ENCODE measurements around the gene EML4. TPM values are rescaled to one million over a fixed set of nuclear protein-coding genes. Genes with fewer than 3 reads are reported as not detected.
A peak's percentile ranks its signal among the peaks of the same experiment; 100 is the strongest.

Gene EML4
- total RNA-seq, 1 donor from 2014 or later: 32.9 TPM

DNA sequence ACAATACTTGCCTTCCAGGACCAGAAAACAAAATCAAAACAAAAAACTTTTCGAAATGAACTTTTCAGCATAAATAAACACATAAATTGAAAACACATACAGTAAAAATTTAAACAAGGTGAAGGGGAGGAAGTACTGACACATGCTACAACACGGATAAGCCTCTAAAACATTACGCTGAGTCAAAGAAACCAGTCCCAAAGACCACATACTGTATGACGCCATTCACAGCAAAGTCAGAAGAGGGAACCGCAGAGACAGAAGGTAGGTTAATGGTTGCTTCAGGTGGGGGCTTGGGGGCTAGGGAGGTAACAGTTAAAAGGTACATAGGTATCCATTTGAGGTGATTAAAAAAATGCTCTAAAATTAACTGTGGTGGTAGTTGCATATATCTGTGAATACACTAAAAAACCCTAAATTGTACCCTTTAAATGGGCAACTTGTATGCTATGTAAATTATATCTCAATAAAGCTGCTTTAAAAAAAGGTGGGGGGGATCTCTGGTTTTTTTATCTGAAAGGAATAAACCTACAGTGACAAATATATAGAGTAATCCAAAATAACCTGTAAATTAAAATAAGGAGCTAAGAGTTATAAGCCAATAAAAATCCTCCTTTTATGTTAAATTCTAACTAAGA is 184.8 kb downstream of the EML4 start:
- H3K9me3 ChIP-seq (ENCODE audit: control insufficient read depth in 3 of 3, low read length in 3 of 3): no peaks in the 10 kb centered on the region
- H3K36me3 ChIP-seq (ENCODE audit: control insufficient read depth in 3 of 3, insufficient read depth in 3 of 3, low read length in 3 of 3): peaks cover 0 to 16% (median 6%) of the 10 kb centered on the region in 3 donors
- no peak overlapping the region for H3K9ac ChIP-seq (ENCODE audit: low read depth in 1 of 3, low read length in 3 of 3)
- no peak overlapping the region for H3K4me3 ChIP-seq (ENCODE audit: low read length in 3 of 3)
- peaks cover 3 to 13% (median 10%) of the 10 kb centered on the region in 3 donors for H3K4me1 ChIP-seq (ENCODE audit: control insufficient read depth in 3 of 3, insufficient read depth in 3 of 3, low read length in 3 of 3)
- no peaks in the 10 kb centered on the region for H3K27me3 ChIP-seq (ENCODE audit: control insufficient read depth in 3 of 3, insufficient read depth in 3 of 3, low read length in 3 of 3)
- H3K27ac ChIP-seq (ENCODE audit: low read depth, low read length): no peak overlapping the region

DNA sequence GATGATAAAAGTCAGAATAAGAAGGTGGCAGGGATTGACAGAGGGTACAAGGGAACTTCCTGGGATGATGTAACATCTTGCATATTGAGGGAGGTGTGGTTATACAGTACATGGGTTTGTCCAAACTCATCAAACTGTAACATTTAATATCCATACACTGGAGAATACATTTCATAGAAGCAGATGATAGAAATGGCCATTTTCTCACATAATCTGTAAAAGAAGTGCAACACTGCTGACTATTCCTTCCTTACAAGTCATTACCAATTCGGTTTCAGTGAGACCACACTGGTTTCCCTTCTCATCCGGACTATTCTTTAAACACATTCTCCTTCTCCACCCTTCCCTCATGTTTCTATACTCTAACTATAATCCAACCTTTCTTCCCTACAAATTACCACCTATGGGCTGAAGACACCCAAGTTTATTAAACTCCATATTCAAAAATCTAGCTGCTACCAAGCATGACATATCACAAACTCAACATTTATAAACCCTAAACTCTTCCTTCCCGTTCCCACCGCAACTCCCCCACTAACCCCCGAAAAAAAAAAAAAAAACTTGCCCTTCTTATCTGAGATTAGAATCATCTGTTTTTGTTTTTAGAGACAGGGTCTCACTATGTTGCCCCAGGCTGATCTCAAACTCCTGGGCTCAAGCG is 190.3 kb downstream of the EML4 start:
- Histone ChIP-seq H3K9ac (ENCODE audit: low read depth in 1 of 3, low read length in 3 of 3) (peak overlapping the region; percentile 97 to 99 (median 99)), H3K4me3 (ENCODE audit: low read length in 3 of 3) (peak overlapping the region; percentile 93 to 99 (median 99)), H3K4me1 (ENCODE audit: control insufficient read depth in 3 of 3, insufficient read depth in 3 of 3, low read length in 3 of 3) (peaks cover 18 to 29% (median 25%) of the 10 kb centered on the region in 3 donors), H3K9me3 (ENCODE audit: control insufficient read depth in 3 of 3, low read length in 3 of 3) (no peaks in the 10 kb centered on the region), H3K27ac (ENCODE audit: low read depth, low read length) (peak overlapping the region; percentile 95), H3K36me3 (ENCODE audit: control insufficient read depth in 3 of 3, insufficient read depth in 3 of 3, low read length in 3 of 3) (peaks cover 0 to 2% (median 0%) of the 10 kb centered on the region in 3 donors), H3K27me3 (ENCODE audit: control insufficient read depth in 3 of 3, insufficient read depth in 3 of 3, low read length in 3 of 3) (no peaks in the 10 kb centered on the region)

DNA sequence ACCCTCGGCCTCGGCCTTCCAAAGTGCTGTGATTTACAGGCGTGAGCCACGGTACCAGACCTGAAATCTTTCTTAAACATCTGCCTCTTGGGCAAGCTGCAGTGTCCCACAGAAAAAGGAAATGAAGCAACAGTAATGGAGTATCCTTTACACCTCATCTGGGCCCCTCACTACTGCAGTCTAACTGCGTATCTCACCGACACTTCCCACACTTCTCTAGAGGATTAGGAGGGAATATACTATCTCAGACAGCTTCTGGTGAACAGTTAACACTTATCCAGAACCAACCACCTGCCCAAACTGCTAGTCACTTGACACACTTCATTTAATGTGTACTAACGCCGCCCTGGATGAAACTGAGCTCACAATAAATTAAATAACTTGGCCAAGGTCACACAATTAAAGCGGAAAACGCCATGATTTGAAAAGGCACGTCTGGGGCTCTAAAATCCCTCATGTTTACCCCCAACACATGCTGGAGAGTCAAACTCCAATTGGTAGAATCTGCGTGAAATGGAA is 190.9 kb downstream of the EML4 start:
- Histone ChIP-seq H3K4me1 (ENCODE audit: control insufficient read depth in 3 of 3, insufficient read depth in 3 of 3, low read length in 3 of 3) (peaks cover 18 to 29% (median 25%) of the 10 kb centered on the region in 3 donors), H3K9ac (ENCODE audit: low read depth in 1 of 3, low read length in 3 of 3) (peak overlapping the region; percentile 97 to 99 (median 99)), H3K9me3 (ENCODE audit: control insufficient read depth in 3 of 3, low read length in 3 of 3) (no peaks in the 10 kb centered on the region), H3K27me3 (ENCODE audit: control insufficient read depth in 3 of 3, insufficient read depth in 3 of 3, low read length in 3 of 3) (no peaks in the 10 kb centered on the region), H3K4me3 (ENCODE audit: low read length in 3 of 3) (peak overlapping the region; percentile 93 to 99 (median 99)), H3K36me3 (ENCODE audit: control insufficient read depth in 3 of 3, insufficient read depth in 3 of 3, low read length in 3 of 3) (peaks cover 0 to 2% (median 0%) of the 10 kb centered on the region in 3 donors), H3K27ac (ENCODE audit: low read depth, low read length) (peak overlapping the region; percentile 95)

DNA sequence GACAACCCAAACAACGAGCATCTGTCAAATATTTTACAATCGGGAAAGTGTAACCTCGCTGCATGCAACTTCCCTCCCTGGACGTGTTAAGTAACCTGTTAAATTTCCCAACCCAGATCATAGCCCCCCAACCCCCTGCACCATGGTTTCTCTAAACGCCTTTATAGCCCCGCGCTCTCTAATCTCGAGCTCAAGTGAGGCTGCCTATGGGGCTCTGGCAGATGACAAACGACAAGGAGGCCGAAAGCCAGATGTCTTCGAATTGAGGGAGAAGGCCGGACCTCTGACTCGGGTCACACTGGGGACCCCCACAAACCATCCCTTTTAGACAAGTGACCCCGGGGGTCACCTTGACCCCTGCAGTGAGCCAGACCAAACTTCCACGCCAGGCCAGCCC is 191.3 kb downstream of the EML4 start:
- no peaks in the 10 kb centered on the region for H3K9me3 ChIP-seq (ENCODE audit: control insufficient read depth in 3 of 3, low read length in 3 of 3)
- peaks cover 18 to 29% (median 25%) of the 10 kb centered on the region in 3 donors for H3K4me1 ChIP-seq (ENCODE audit: control insufficient read depth in 3 of 3, insufficient read depth in 3 of 3, low read length in 3 of 3)
- H3K27me3 ChIP-seq (ENCODE audit: control insufficient read depth in 3 of 3, insufficient read depth in 3 of 3, low read length in 3 of 3): no peaks in the 10 kb centered on the region
- H3K9ac ChIP-seq (ENCODE audit: low read depth in 1 of 3, low read length in 3 of 3): peak overlapping the region; percentile 97 to 99 (median 99)
- H3K36me3 ChIP-seq (ENCODE audit: control insufficient read depth in 3 of 3, insufficient read depth in 3 of 3, low read length in 3 of 3): peaks cover 0 to 2% (median 0%) of the 10 kb centered on the region in 3 donors
- H3K27ac ChIP-seq (ENCODE audit: low read depth, low read length): peak overlapping the region; percentile 95
- H3K4me3 ChIP-seq (ENCODE audit: low read length in 3 of 3): peak overlapping the region; percentile 93 to 99 (median 99)

DNA sequence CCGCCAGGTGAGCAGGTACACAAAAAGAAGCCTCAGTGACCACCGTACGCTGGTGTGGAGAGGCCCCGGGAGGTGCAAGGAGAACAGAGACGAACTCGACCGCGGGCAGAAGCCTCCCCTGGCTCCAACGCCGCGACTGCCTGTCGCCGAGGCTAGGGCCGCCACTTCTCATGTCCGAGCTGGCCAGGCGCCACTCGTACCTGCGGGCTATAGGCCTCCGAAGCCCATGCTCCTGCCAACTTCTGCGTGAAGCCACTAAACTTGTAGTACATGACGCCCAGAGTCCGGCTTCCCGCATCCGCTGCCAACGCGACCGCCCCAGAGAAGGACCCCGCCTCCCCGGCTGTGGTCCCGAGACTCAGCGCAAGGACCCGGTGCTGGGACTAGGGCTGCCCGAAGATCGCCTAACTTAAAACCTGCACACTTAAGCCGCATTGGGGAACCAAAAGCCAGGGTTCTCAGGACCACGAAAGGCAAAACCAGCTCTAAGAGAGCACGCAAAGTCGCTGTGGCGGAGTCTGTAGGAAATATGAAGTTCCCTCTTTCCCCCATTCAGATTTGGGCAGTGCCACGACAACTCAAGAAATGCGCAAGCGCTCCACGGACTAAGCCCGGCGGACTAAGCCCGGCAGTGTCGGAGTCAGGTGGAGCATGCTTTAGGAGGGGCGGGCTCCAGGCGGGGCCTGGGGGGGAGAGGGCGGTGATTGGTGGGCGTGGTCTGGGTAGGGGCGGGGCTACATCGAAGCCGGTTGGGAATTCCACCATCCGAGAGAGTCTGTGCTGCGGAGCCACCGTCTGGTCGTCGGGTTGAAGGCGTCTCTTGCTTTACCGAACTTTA is 192.0 kb downstream of the EML4 start, which contains the start of gene COX7A2L:
Gene COX7A2L, minus strand, starts transcription at position 328 of the 838 bp plus-strand sequence. Its CDS starts 56 bp downstream, at position 272.
- Histone ChIP-seq H3K36me3 (ENCODE audit: control insufficient read depth in 3 of 3, insufficient read depth in 3 of 3, low read length in 3 of 3) (peaks cover 0 to under 1% (median 0%) of the 10 kb centered on the region in 3 donors), H3K27ac (ENCODE audit: low read depth, low read length) (peak within 1 kb of the TSS; percentile 95), H3K9me3 (ENCODE audit: control insufficient read depth in 3 of 3, low read length in 3 of 3) (no peaks in the 10 kb centered on the region), H3K4me1 (ENCODE audit: control insufficient read depth in 3 of 3, insufficient read depth in 3 of 3, low read length in 3 of 3) (peaks cover 18 to 29% (median 25%) of the 10 kb centered on the region in 3 donors), H3K4me3 (ENCODE audit: low read length in 3 of 3) (peak within 1 kb of the TSS; percentile 93 to 99 (median 99)), H3K27me3 (ENCODE audit: control insufficient read depth in 3 of 3, insufficient read depth in 3 of 3, low read length in 3 of 3) (no peaks in the 10 kb centered on the region), H3K9ac (ENCODE audit: low read depth in 1 of 3, low read length in 3 of 3) (peak within 1 kb of the TSS; percentile 97 to 99 (median 99))

DNA sequence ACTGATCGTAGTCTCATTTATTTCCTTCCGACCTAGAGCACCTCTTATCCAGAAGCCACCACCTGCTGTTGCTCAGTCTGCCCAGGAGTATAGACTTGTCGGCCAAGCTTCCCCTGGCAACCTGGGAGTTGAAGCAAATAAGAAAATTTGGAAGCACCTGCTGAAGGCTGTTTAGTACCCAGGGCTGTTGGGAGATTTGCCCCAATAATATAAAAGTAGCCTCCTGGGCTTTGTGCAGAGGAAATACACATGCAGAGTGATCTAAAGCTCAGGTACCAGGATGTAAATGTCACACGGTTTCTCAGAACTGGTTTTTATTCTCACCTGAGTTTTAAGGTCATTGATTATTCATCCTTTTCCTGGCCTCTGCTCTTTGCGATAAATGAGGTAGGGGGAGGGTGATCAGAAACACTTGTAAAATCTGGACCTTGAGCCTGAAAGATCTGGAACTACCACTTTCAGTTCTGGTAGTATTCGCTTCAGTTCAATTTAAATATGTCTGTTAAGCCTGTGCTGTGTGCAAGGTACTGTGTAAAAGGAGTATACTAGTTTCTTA is 192.7 kb downstream of the EML4 start:
- peak overlapping the region in 2 of 3 donors; percentile 64 to 84 for H3K9ac ChIP-seq (ENCODE audit: low read depth in 1 of 3, low read length in 3 of 3)
- H3K36me3 ChIP-seq (ENCODE audit: control insufficient read depth in 3 of 3, insufficient read depth in 3 of 3, low read length in 3 of 3): no peaks in the 10 kb centered on the region
- no peaks in the 10 kb centered on the region for H3K27me3 ChIP-seq (ENCODE audit: control insufficient read depth in 3 of 3, insufficient read depth in 3 of 3, low read length in 3 of 3)
- peak overlapping the region; percentile 63 to 74 (median 73) for H3K4me3 ChIP-seq (ENCODE audit: low read length in 3 of 3)
- H3K9me3 ChIP-seq (ENCODE audit: control insufficient read depth in 3 of 3, low read length in 3 of 3): no peaks in the 10 kb centered on the region
- H3K4me1 ChIP-seq (ENCODE audit: control insufficient read depth in 3 of 3, insufficient read depth in 3 of 3, low read length in 3 of 3): peaks cover 18 to 29% (median 25%) of the 10 kb centered on the region in 3 donors
- H3K27ac ChIP-seq (ENCODE audit: low read depth, low read length): no peak overlapping the region

DNA sequence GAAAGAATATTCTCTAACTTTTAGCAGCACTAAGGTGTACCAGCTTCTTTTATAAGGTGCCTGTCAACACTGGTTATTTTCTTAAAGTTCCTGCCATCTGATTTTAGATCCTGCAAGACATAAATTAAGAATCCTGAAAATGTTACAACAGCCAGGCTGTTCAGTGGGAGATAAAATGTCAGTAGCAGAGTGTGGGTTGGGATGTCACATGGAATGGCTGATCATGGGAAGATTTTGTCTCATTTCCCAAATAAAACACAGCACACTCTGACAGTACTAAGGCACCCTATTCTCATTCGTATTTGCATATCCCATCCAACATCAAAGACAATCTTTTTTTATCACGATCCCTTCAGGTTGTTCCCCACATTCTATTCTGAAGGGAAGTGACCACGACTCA is 194.3 kb downstream of the EML4 start:
- Histone ChIP-seq H3K36me3 (ENCODE audit: control insufficient read depth in 3 of 3, insufficient read depth in 3 of 3, low read length in 3 of 3) (no peaks in the 10 kb centered on the region), H3K4me3 (ENCODE audit: low read length in 3 of 3) (no peak overlapping the region), H3K27me3 (ENCODE audit: control insufficient read depth in 3 of 3, insufficient read depth in 3 of 3, low read length in 3 of 3) (no peaks in the 10 kb centered on the region), H3K4me1 (ENCODE audit: control insufficient read depth in 3 of 3, insufficient read depth in 3 of 3, low read length in 3 of 3) (peaks cover 18 to 20% (median 18%) of the 10 kb centered on the region in 3 donors), H3K9me3 (ENCODE audit: control insufficient read depth in 3 of 3, low read length in 3 of 3) (no peaks in the 10 kb centered on the region), H3K27ac (ENCODE audit: low read depth, low read length) (no peak overlapping the region), H3K9ac (ENCODE audit: low read depth in 1 of 3, low read length in 3 of 3) (no peak overlapping the region)

DNA sequence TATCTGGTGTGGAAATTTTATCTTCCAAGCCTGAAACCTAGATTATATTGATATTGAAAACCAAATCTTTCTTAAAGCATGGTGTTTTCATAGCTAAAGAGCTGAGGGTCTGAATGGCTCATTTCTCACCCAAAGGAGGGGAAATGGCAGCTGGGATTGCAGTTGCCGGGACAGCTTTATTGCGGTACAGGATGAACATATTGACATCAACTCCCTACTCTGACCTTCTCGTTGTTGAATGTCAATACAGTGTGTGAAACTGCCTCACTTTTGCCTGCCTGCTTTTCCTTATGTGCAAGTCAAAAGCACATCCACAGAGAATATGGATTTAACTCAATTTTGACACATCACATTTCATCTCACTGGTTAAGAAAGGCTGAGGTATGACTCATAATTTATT is 195.5 kb downstream of the EML4 start:
- Histone ChIP-seq H3K27ac (ENCODE audit: low read depth, low read length) (no peak overlapping the region), H3K9me3 (ENCODE audit: control insufficient read depth in 3 of 3, low read length in 3 of 3) (no peaks in the 10 kb centered on the region), H3K9ac (ENCODE audit: low read depth in 1 of 3, low read length in 3 of 3) (no peak overlapping the region), H3K4me1 (ENCODE audit: control insufficient read depth in 3 of 3, insufficient read depth in 3 of 3, low read length in 3 of 3) (peaks cover 8 to 11% (median 9%) of the 10 kb centered on the region in 3 donors), H3K27me3 (ENCODE audit: control insufficient read depth in 3 of 3, insufficient read depth in 3 of 3, low read length in 3 of 3) (peaks cover 0 to 4% (median 0%) of the 10 kb centered on the region in 3 donors), H3K36me3 (ENCODE audit: control insufficient read depth in 3 of 3, insufficient read depth in 3 of 3, low read length in 3 of 3) (no peaks in the 10 kb centered on the region), H3K4me3 (ENCODE audit: low read length in 3 of 3) (no peak overlapping the region)

DNA sequence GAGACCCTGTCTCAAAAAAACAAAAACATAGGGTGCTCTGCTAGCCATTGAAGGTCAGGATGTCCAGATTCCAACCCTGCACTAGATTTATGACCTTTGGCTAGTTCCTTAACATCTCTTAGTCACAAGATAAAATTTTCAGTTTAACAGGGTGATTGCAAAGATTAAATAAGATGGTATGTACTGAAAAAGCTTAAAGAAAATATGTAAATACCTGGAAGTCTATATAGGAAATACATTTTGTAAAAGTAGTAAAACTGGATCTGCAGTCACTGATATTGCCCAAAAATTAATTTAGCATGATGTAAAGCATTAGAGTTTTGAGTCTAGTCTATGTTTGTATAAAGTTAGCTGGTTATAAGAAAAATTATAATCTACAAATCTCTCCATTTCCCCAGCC is 197.3 kb downstream of the EML4 start:
- Histone ChIP-seq H3K27me3 (ENCODE audit: control insufficient read depth in 3 of 3, insufficient read depth in 3 of 3, low read length in 3 of 3) (peaks cover 0 to 4% (median 0%) of the 10 kb centered on the region in 3 donors), H3K36me3 (ENCODE audit: control insufficient read depth in 3 of 3, insufficient read depth in 3 of 3, low read length in 3 of 3) (no peaks in the 10 kb centered on the region), H3K9me3 (ENCODE audit: control insufficient read depth in 3 of 3, low read length in 3 of 3) (no peaks in the 10 kb centered on the region), H3K4me3 (ENCODE audit: low read length in 3 of 3) (no peak overlapping the region), H3K9ac (ENCODE audit: low read depth in 1 of 3, low read length in 3 of 3) (no peak overlapping the region), H3K4me1 (ENCODE audit: control insufficient read depth in 3 of 3, insufficient read depth in 3 of 3, low read length in 3 of 3) (peaks cover 0 to 7% (median 4%) of the 10 kb centered on the region in 3 donors), H3K27ac (ENCODE audit: low read depth, low read length) (no peak overlapping the region)
